Keratinocyte (primary cell): ENCODE results near the gene PRKCH. TPM values are rescaled to one million over a fixed set of nuclear protein-coding genes. Genes with fewer than 3 reads are reported as not detected.
"Not testable (repeated sequence)": the region's sequence is repeated elsewhere in the genome, so short reads cannot be mapped to it uniquely, and the experiment has no call there.

Experiments used
- DNase-seq: peaks from one replicate; pipeline ENCODE4 v3.0.0-alpha.2; 2011; ENCODE audit warnings: low read depth, missing footprints, low spot score
- FAIRE-seq: peaks from 2 replicates; lab custom pipeline; 2011; peaks lifted over from hg19 to GRCh38; lab: Jason Lieb, UNC
- H2AFZ ChIP-seq: 2 replicates; pipeline ENCODE4 v1.6.0; 2012; ENCODE audit warnings: low read length, control low read depth, inconsistent platforms; ENCODE audit not compliant: control insufficient read depth
- H3K27ac ChIP-seq: 2 replicates; pipeline ENCODE4 v1.5.1; 2011; ENCODE audit warnings: low read length; ENCODE audit not compliant: control insufficient read depth, insufficient read depth
- H3K27me3 ChIP-seq: 3 replicates; pipeline ENCODE4 v1.6.0; 2011; ENCODE audit warnings: low read length; ENCODE audit not compliant: control insufficient read depth, insufficient read depth; ENCODE audit errors: extremely low read depth
- H3K36me3 ChIP-seq, 2 experiments: 2 replicates in 1 of 2; 3 replicates in 1 of 2; pipeline ENCODE4 v1.5.1; 2011; ENCODE audit warnings: low read length in 2 of 2, mild to moderate bottlenecking in 1 of 2; ENCODE audit not compliant: control insufficient read depth in 2 of 2, insufficient read depth in 2 of 2; ENCODE audit errors: extremely low read depth in 1 of 2
- H3K4me1 ChIP-seq: 3 replicates; pipeline ENCODE4 v1.5.1; 2011; ENCODE audit warnings: low read length; ENCODE audit not compliant: control insufficient read depth, insufficient read depth; ENCODE audit errors: extremely low read depth
- H3K4me2 ChIP-seq: 3 replicates; pipeline ENCODE4 v1.6.0; 2011; ENCODE audit warnings: low read depth, low read length; ENCODE audit not compliant: control insufficient read depth, insufficient read depth; ENCODE audit errors: extremely low read depth
- H3K4me3 ChIP-seq, 3 experiments: fragments of 200-600 bp in 1 of 3; sonication (generic) in 1 of 3; 2 replicates in 2 of 3; 3 replicates in 1 of 3; pipeline ENCODE4 v1.5.1; 2011 to 2016; ENCODE audit warnings: low read length in 3 of 3, mild to moderate bottlenecking in 3 of 3, control low read depth in 2 of 3, inconsistent platforms in 1 of 3, low read depth in 1 of 3, mixed read lengths in 1 of 3, mixed run types in 1 of 3, moderate library complexity in 1 of 3; ENCODE audit not compliant: control insufficient read depth in 2 of 3, insufficient read depth in 2 of 3; ENCODE audit errors: extremely low read depth in 1 of 3
- H3K79me2 ChIP-seq: 2 replicates; pipeline ENCODE4 v1.6.0; 2012; ENCODE audit warnings: low read length; ENCODE audit not compliant: control insufficient read depth, insufficient read depth
- H3K9ac ChIP-seq: 3 replicates; pipeline ENCODE4 v1.6.0; 2011; ENCODE audit warnings: low read length; ENCODE audit not compliant: control insufficient read depth, insufficient read depth; ENCODE audit errors: extremely low read depth
- H3K9me1 ChIP-seq: 3 replicates; pipeline ENCODE4 v1.6.0; 2011; ENCODE audit warnings: low read length; ENCODE audit not compliant: control insufficient read depth, insufficient read depth; ENCODE audit errors: extremely low read depth
- H3K9me3 ChIP-seq: 2 replicates; pipeline ENCODE4 v1.5.1; 2012; ENCODE audit warnings: low read depth, low read length; ENCODE audit not compliant: control insufficient read depth
- H4K20me1 ChIP-seq: 3 replicates; pipeline ENCODE4 v1.6.0; 2011; ENCODE audit warnings: low read length; ENCODE audit not compliant: control insufficient read depth, insufficient read depth; ENCODE audit errors: extremely low read depth
- EZH2 ChIP-seq: IDR thresholded peaks from one replicate; pipeline ENCODE4 v1.6.1; 2012; ENCODE audit warnings: inconsistent platforms, mild to moderate bottlenecking, low read length, moderate library complexity
- dilution Hi-C: fragments of 300-500 bp; cut with MboI; formaldehyde crosslinking; loops from one replicate; pipeline ENCODE4 v1.7.0; 2020; ENCODE audit warnings: low sequenced_read_pairs; ENCODE audit not compliant: extremely low pct_ligation_motif_present
- polyA plus RNA-seq, 5 experiments: library from polyadenylated mRNA; depleted of rRNA in 3 of 5; stranded (reverse) in 3 of 5; stranded (forward) in 1 of 5; unstranded in 1 of 5; fragments of >200 nt; gene quantifications; 1 replicate in 1 of 5; 2 replicates in 3 of 5; 3 replicates in 1 of 5; pipeline versions ENCODE4 v1.2.1 to v1.2.3, GENCODE V29; 2011 to 2012; ENCODE audit warnings: missing spikeins in 2 of 5, low read depth in 1 of 5, low replicate concordance in 1 of 5
- TF ChIP-seq, protein P1 (sequence below), 3 experiments: IDR thresholded peaks in 1 of 3; conservative IDR thresholded peaks in 1 of 3; optimal IDR thresholded peaks in 1 of 3; 2 replicates in 2 of 3; 3 replicates in 1 of 3; pipeline versions ENCODE3 to v1.5.1; 2011; ENCODE audit warnings: low read length in 3 of 3, mild to moderate bottlenecking in 3 of 3, moderate library complexity in 2 of 3, control low read depth in 1 of 3, inconsistent platforms in 1 of 3; ENCODE audit not compliant: insufficient read depth in 2 of 3; ENCODE audit errors: extremely low read depth in 1 of 3

PRKCH gene
- polyA plus RNA-seq, 1 donor (not counting 4 experiments of a cell fraction or from before 2014, with no cell fraction given): 13.7 TPM

DNA sequence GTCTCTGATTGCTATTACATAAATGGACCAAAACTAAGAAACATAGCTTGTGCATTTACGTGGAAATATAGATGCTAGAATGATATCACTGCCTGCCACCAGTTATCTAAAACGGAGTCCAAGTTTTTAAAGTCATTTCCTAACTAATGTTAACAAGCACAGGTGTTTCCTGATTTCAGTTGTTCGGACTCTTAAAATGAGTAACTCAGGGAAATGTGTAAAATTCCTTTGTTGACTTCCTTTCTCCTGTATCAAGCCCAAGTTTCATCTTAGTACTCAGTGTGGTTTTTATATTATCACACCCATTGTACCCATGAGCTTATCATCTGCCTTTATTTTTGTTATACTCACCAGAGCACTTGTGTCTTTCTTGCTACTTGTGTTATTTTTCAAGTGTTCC is 13.2 kb upstream of the PRKCH start:
- no peak overlapping the region for H3K4me3 ChIP-seq
- DNase-seq (no peak), FAIRE-seq (no peak)
- dilution Hi-C loops: no loop called here
- H3K36me3 ChIP-seq: no peaks in the 10 kb centered on the region
- H3K9ac ChIP-seq: no peak overlapping the region
- no peaks in the 10 kb centered on the region for H3K79me2 ChIP-seq
- TF ChIP-seq EZH2: no peak
- TF ChIP-seq, protein P1, sequence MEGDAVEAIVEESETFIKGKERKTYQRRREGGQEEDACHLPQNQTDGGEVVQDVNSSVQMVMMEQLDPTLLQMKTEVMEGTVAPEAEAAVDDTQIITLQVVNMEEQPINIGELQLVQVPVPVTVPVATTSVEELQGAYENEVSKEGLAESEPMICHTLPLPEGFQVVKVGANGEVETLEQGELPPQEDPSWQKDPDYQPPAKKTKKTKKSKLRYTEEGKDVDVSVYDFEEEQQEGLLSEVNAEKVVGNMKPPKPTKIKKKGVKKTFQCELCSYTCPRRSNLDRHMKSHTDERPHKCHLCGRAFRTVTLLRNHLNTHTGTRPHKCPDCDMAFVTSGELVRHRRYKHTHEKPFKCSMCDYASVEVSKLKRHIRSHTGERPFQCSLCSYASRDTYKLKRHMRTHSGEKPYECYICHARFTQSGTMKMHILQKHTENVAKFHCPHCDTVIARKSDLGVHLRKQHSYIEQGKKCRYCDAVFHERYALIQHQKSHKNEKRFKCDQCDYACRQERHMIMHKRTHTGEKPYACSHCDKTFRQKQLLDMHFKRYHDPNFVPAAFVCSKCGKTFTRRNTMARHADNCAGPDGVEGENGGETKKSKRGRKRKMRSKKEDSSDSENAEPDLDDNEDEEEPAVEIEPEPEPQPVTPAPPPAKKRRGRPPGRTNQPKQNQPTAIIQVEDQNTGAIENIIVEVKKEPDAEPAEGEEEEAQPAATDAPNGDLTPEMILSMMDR (optimal IDR thresholded peaks at IDR 0.05 in 1 of 3, IDR thresholded peaks at IDR 0.05 in 1 of 3, conservative IDR thresholded peaks at IDR 0.05 in 1 of 3; ENCODE audit: extremely low read depth in 1 of 3, insufficient read depth in 2 of 3, low read length in 3 of 3): no peak
- no peak overlapping the region for H3K4me2 ChIP-seq
- no peaks in the 10 kb centered on the region for H3K27me3 ChIP-seq
- no peaks in the 10 kb centered on the region for H3K4me1 ChIP-seq
- H3K9me1 ChIP-seq: no peaks in the 10 kb centered on the region
- H4K20me1 ChIP-seq: no peaks in the 10 kb centered on the region
- H2AFZ ChIP-seq: no peak overlapping the region
- no peaks in the 10 kb centered on the region for H3K9me3 ChIP-seq
- no peak overlapping the region for H3K27ac ChIP-seq

DNA sequence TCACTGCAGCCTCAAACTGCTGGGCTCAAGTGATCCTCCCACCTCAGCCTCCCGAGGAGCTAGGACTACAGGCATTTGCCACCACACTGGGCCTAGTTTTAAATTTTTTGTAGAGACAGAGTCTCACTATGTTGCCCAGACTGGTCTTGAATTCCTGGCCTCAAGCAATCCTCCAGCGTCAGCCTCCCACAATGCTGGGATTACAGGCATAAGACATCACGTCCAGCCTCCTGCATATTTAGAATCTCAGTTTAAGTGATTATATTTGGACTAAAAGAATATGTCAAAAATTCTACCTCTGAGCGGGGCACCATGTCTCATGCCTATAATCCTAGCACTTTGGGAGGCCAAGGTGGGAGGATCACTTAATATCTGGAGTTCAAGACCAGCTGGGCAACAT is 12.7 kb upstream of the PRKCH start:
- H2AFZ ChIP-seq, H4K20me1 ChIP-seq, DNase-seq, FAIRE-seq, H3K27ac ChIP-seq, H3K4me1 ChIP-seq, H3K9me3 ChIP-seq, H3K4me2 ChIP-seq, H3K36me3 ChIP-seq, H3K27me3 ChIP-seq, H3K4me3 ChIP-seq, H3K9ac ChIP-seq, H3K79me2 ChIP-seq, dilution Hi-C loops, H3K9me1 ChIP-seq: not testable (repeated sequence)

DNA sequence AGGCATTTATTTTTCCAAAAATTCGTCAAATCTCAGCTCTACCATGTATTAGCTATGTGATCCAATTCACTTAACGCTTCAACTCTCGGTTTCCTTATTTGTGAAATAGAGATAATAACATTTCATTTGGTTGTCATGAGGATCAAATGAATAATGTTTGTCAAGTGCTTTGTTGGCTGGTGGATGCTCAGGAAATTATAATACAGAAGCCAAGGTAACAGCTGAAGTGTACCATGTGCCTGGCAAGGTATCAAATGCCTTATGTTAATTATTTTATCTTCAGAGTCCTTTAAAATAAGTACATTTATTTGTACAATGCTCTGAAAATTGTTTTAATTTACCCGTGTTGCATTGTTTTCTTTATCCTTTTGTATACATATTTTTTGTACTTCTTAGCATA is 6.1 kb upstream of the PRKCH start:
- Histone ChIP-seq H3K27me3 (no peaks in the 10 kb centered on the region), H4K20me1 (no peaks in the 10 kb centered on the region), H3K4me1 (no peaks in the 10 kb centered on the region), H3K79me2 (no peaks in the 10 kb centered on the region), H3K9me3 (no peaks in the 10 kb centered on the region), H3K27ac (no peak overlapping the region), H3K36me3 (no peaks in the 10 kb centered on the region), H3K4me2 (no peak overlapping the region), H2AFZ (no peak overlapping the region), H3K4me3 (no peak overlapping the region), H3K9me1 (no peaks in the 10 kb centered on the region), H3K9ac (no peak overlapping the region)
- FAIRE-seq: no peak
- TF ChIP-seq EZH2: no peak
- TF ChIP-seq, protein P1 (optimal IDR thresholded peaks at IDR 0.05 in 1 of 3, IDR thresholded peaks at IDR 0.05 in 1 of 3, conservative IDR thresholded peaks at IDR 0.05 in 1 of 3; ENCODE audit: extremely low read depth in 1 of 3, insufficient read depth in 2 of 3, low read length in 3 of 3): no peak
- DNase-seq: no peak
- dilution Hi-C loops: no loop called here
